Measurements from ENCODE around the gene GABBR2.

Gene GABBR2

GRCh38 chr9:98702835-98703380, 5.8 kb downstream of the GABBR2 start:
- H3K36me3 ChIP-seq (ENCODE audit: control insufficient read depth, low read length) = no peaks in the 10 kb centered on the region
- H3K79me2 ChIP-seq (ENCODE audit: control insufficient read depth, low read length) = no peaks in the 10 kb centered on the region
- H3K4me3 ChIP-seq (ENCODE audit: low read length) = no peak overlapping the region
- no peaks in the 10 kb centered on the region for H4K20me1 ChIP-seq (ENCODE audit: control insufficient read depth, insufficient read depth, low read depth, low read length)
- no peak for TF ChIP-seq CTCF (IDR thresholded peaks at IDR 0.05; ENCODE audit: low read depth, low read length, poor library complexity, severe bottlenecking)
- no peak for TF ChIP-seq EZH2phosphoT487 (IDR thresholded peaks at IDR 0.05; ENCODE audit: borderline replicate concordance, low read length)
- no peaks in the 10 kb centered on the region for H3K27me3 ChIP-seq (ENCODE audit: control insufficient read depth, low read length)
- no peaks in the 10 kb centered on the region for H3F3A ChIP-seq (ENCODE audit: control insufficient read depth, insufficient read depth)
- H3K9me3 ChIP-seq (ENCODE audit: control insufficient read depth, insufficient read depth, low read length) = no peaks in the 10 kb centered on the region
- no peaks in the 10 kb centered on the region for H3K4me1 ChIP-seq (ENCODE audit: control insufficient read depth, low read length)
- H3K9me2 ChIP-seq (replicated peaks; ENCODE audit: control insufficient read depth, low read length) = no peaks in the 10 kb centered on the region
- no peak overlapping the region for H3K27ac ChIP-seq (ENCODE audit: low read depth, low read length)
- H3K4me2 ChIP-seq (ENCODE audit: low read length) = no peak overlapping the region

GRCh38 chr9:98702340-98702739, 6.4 kb downstream of the GABBR2 start:
- no peaks in the 10 kb centered on the region for H4K20me1 ChIP-seq (ENCODE audit: control insufficient read depth, insufficient read depth, low read depth, low read length)
- H3F3A ChIP-seq (ENCODE audit: control insufficient read depth, insufficient read depth) = no peaks in the 10 kb centered on the region
- no peaks in the 10 kb centered on the region for H3K79me2 ChIP-seq (ENCODE audit: control insufficient read depth, low read length)
- no peaks in the 10 kb centered on the region for H3K9me3 ChIP-seq (ENCODE audit: control insufficient read depth, insufficient read depth, low read length)
- H3K4me3 ChIP-seq (ENCODE audit: low read length) = no peak overlapping the region
- no peak overlapping the region for H3K4me2 ChIP-seq (ENCODE audit: low read length)
- no peaks in the 10 kb centered on the region for H3K4me1 ChIP-seq (ENCODE audit: control insufficient read depth, low read length)
- TF ChIP-seq EZH2phosphoT487 (IDR thresholded peaks at IDR 0.05; ENCODE audit: borderline replicate concordance, low read length) (no peak), CTCF (IDR thresholded peaks at IDR 0.05; ENCODE audit: low read depth, low read length, poor library complexity, severe bottlenecking) (no peak)
- H3K36me3 ChIP-seq (ENCODE audit: control insufficient read depth, low read length) = no peaks in the 10 kb centered on the region
- no peaks in the 10 kb centered on the region for H3K27me3 ChIP-seq (ENCODE audit: control insufficient read depth, low read length)
- H3K27ac ChIP-seq (ENCODE audit: low read depth, low read length) = no peak overlapping the region
- no peaks in the 10 kb centered on the region for H3K9me2 ChIP-seq (replicated peaks; ENCODE audit: control insufficient read depth, low read length)

- H3K9me2 ChIP-seq (replicated peaks; ENCODE audit: control insufficient read depth, low read length) = no peaks in the 10 kb centered on the region
- no peaks in the 10 kb centered on the region for H3K27me3 ChIP-seq (ENCODE audit: control insufficient read depth, low read length)
- no peak for TF ChIP-seq EZH2phosphoT487 (IDR thresholded peaks at IDR 0.05; ENCODE audit: borderline replicate concordance, low read length)
- no peak for TF ChIP-seq CTCF (IDR thresholded peaks at IDR 0.05; ENCODE audit: low read depth, low read length, poor library complexity, severe bottlenecking)
- H3K27ac ChIP-seq (ENCODE audit: low read depth, low read length) = no peak overlapping the region
- H3K9me3 ChIP-seq (ENCODE audit: control insufficient read depth, insufficient read depth, low read length) = no peaks in the 10 kb centered on the region
- H4K20me1 ChIP-seq (ENCODE audit: control insufficient read depth, insufficient read depth, low read depth, low read length) = no peaks in the 10 kb centered on the region
- H3F3A ChIP-seq (ENCODE audit: control insufficient read depth, insufficient read depth) = no peaks in the 10 kb centered on the region
- no peaks in the 10 kb centered on the region for H3K36me3 ChIP-seq (ENCODE audit: control insufficient read depth, low read length)
- no peak overlapping the region for H3K4me3 ChIP-seq (ENCODE audit: low read length)
- no peak overlapping the region for H3K4me2 ChIP-seq (ENCODE audit: low read length)
- no peaks in the 10 kb centered on the region for H3K79me2 ChIP-seq (ENCODE audit: control insufficient read depth, low read length)
- no peaks in the 10 kb centered on the region for H3K4me1 ChIP-seq (ENCODE audit: control insufficient read depth, low read length)
Measured at GRCh38 chr9:98701576-98701975, 7.2 kb downstream of the GABBR2 start.
